GM12878 (cell line): ENCODE results near the gene ZDHHC3. TPM values are rescaled to one million over a fixed set of nuclear protein-coding genes. Genes with fewer than 3 reads are reported as not detected.
A peak's percentile ranks its signal among the peaks of the same experiment; 100 is the strongest.

Source experiments
- ATAC-seq: fragments of 200-7000 bp; cut with Tn5 transposase; 3 replicates; pipeline ENCODE4 v1.9.1; 2020; ENCODE audit warnings: mild to moderate bottlenecking, moderate library complexity
- BruUV-seq: library from RNA; stranded (reverse); fragments of 400-500 nt; replicated peaks from 2 replicates; lab custom pipeline; 2021; lab: Mats Ljungman, UMichigan
- CTCF ChIA-PET: fragments of 300-600 bp; sonication (Branson Sonifier 250); formaldehyde crosslinking; extraction: SDS; loops from one replicate; lab custom pipeline; 2021; ENCODE audit warnings: inconsistent platforms; lab: Yijun Ruan, JAX
- POLR2A ChIA-PET: fragments of 350-600 bp; formaldehyde crosslinking; extraction: SDS; loops from one replicate; lab custom pipeline; 2021; ENCODE audit warnings: inconsistent platforms; lab: Charles Lee
- RAD21 ChIA-PET: fragments of 300-600 bp; sonication (Branson Sonifier 250); formaldehyde crosslinking; loops from one replicate; lab custom pipeline; 2023; ENCODE audit warnings: antibody characterized with exemption; ENCODE audit not compliant: unreplicated experiment; lab: Charles Lee
- SMC1A ChIA-PET: fragments of 300-600 bp; sonication (Branson Sonifier 250); formaldehyde crosslinking; loops from one replicate; lab custom pipeline; 2023; ENCODE audit not compliant: unreplicated experiment, uncharacterized antibody; lab: Charles Lee
- DNase-seq: peaks from one replicate; pipeline ENCODE4 v3.0.0-alpha.2; 2011; ENCODE audit warnings: low read depth, low spot score
- FAIRE-seq: peaks from 3 replicates; lab custom pipeline; 2011; peaks lifted over from hg19 to GRCh38; lab: Jason Lieb, UNC
- H2AFZ ChIP-seq: 2 replicates; pipeline ENCODE4 v1.6.0; 2011; ENCODE audit warnings: low read depth, low read length, control low read depth; ENCODE audit not compliant: control insufficient read depth
- H3K27ac ChIP-seq: 2 replicates; pipeline ENCODE4 v1.5.1; 2011; ENCODE audit warnings: control low read depth; ENCODE audit not compliant: control insufficient read depth, insufficient read depth
- H3K27me3 ChIP-seq, 2 experiments: replicated peaks in 1 of 2; 2 replicates each; pipeline versions ENCODE4 v1.6.0 to v1.6.1; 2011; ENCODE audit warnings: low read length in 1 of 2; ENCODE audit not compliant: control insufficient read depth in 2 of 2, insufficient read depth in 2 of 2
- H3K36me3 ChIP-seq, 2 experiments: 2 replicates each; pipeline ENCODE4 v1.5.1; 2011; ENCODE audit warnings: low read length in 1 of 2; ENCODE audit not compliant: control insufficient read depth in 2 of 2, insufficient read depth in 2 of 2
- H3K4me1 ChIP-seq: 2 replicates; pipeline ENCODE4 v1.6.1; 2011; ENCODE audit warnings: mild to moderate bottlenecking, low read length, moderate library complexity, mixed read lengths; ENCODE audit not compliant: control insufficient read depth, insufficient read depth
- H3K4me2 ChIP-seq: 2 replicates; pipeline ENCODE4 v1.6.0; 2011; ENCODE audit warnings: control low read depth; ENCODE audit not compliant: control insufficient read depth, insufficient read depth
- H3K4me3 ChIP-seq: fragments of 200-600 bp; sonication (generic); 2 replicates; pipeline ENCODE4 v1.5.1; 2016
- H3K79me2 ChIP-seq: 2 replicates; pipeline ENCODE4 v1.6.0; 2011; ENCODE audit warnings: low read length; ENCODE audit not compliant: control insufficient read depth, insufficient read depth
- H3K9ac ChIP-seq: 2 replicates; pipeline ENCODE4 v1.8.0; 2011; ENCODE audit warnings: low read length, control low read depth, mixed read lengths; ENCODE audit not compliant: control insufficient read depth, insufficient read depth
- H3K9me3 ChIP-seq: replicated peaks from 3 replicates; pipeline ENCODE4 v1.5.1; 2011; ENCODE audit warnings: mild to moderate bottlenecking, low read length; ENCODE audit not compliant: control insufficient read depth, insufficient read depth
- H4K20me1 ChIP-seq: 2 replicates; pipeline ENCODE4 v1.6.0; 2011; ENCODE audit not compliant: control insufficient read depth, insufficient read depth
- ASH2L ChIP-seq: fragments of 300-600, 200-600 bp; sonication (generic); IDR thresholded peaks from 2 replicates; pipeline ENCODE4 v1.6.1; 2017; ENCODE audit warnings: low read depth, mild to moderate bottlenecking, borderline replicate concordance
- EED ChIP-seq: sonication (generic); IDR thresholded peaks from 2 replicates; pipeline ENCODE4 v1.6.1; 2016; ENCODE audit warnings: antibody characterized with exemption, low read depth
- EP300 ChIP-seq, 2 experiments: fragments of 150-350 bp in 1 of 2; IDR thresholded peaks; 2 replicates each; pipeline ENCODE4 v1.6.1; 2011 to 2012; ENCODE audit warnings: low read depth in 2 of 2, low read length in 2 of 2, borderline replicate concordance in 1 of 2, improper control_type of control experiment in 1 of 2, inconsistent platforms in 1 of 2; ENCODE audit not compliant: control insufficient read depth in 1 of 2
- FOXK2 ChIP-seq: fragments of 450-650 bp; IDR thresholded peaks from 2 replicates; pipeline ENCODE4 v1.6.1; 2017; ENCODE audit warnings: mild to moderate bottlenecking, moderate library complexity
- HDAC6 ChIP-seq: fragments of 200-600 bp; sonication (generic); IDR thresholded peaks from one replicate; pipeline ENCODE4 v1.8.0; 2017; ENCODE audit warnings: antibody characterized with exemption; ENCODE audit not compliant: unreplicated experiment
- IKZF2 ChIP-seq, 2 experiments: fragments of 450-650 bp; IDR thresholded peaks; 2 replicates each; pipeline ENCODE4 v1.6.1; 2017; ENCODE audit warnings: mild to moderate bottlenecking in 2 of 2, moderate library complexity in 2 of 2
- JUND ChIP-seq: IDR thresholded peaks from 2 replicates; pipeline ENCODE4 v1.6.1; 2012; ENCODE audit warnings: low read depth, mild to moderate bottlenecking, low read length, improper control_type of control experiment, moderate library complexity
- RUNX3 ChIP-seq: IDR thresholded peaks from 2 replicates; pipeline ENCODE4 v1.6.1; 2012; ENCODE audit warnings: low read length, inconsistent platforms
- SPI1 ChIP-seq: IDR thresholded peaks from 2 replicates; pipeline ENCODE4 v1.6.1; 2011; ENCODE audit warnings: low read depth, mild to moderate bottlenecking, low read length, moderate library complexity, borderline replicate concordance; ENCODE audit not compliant: insufficient read depth
- YY1 ChIP-seq: IDR thresholded peaks from 2 replicates; pipeline ENCODE4 v1.6.1; 2011; ENCODE audit warnings: low read depth, mild to moderate bottlenecking, low read length
- ZNF384 ChIP-seq: IDR thresholded peaks from 2 replicates; pipeline ENCODE4 v1.6.1; 2012; ENCODE audit warnings: low read depth, mild to moderate bottlenecking, low read length, improper control_type of control experiment, borderline replicate concordance
- WGBS: methylation state at CpG from one replicate; pipeline ENCODE4 v1.1.6; 2016; ENCODE audit warnings: low lambda C conversion rate; ENCODE audit not compliant: insufficient replicate concordance, insufficient coverage; ENCODE audit errors: missing lambda C conversion rate; 5-methylcytosine and 5-hydroxymethylcytosine counted together
- in situ Hi-C: fragments of 300-500 bp; cut with MboI; formaldehyde crosslinking; loops from 9 replicates; pipeline ENCODE4 v1.14.3; 2018; ENCODE audit warnings: mixed read lengths
- intact Hi-C: fragments of 100-400 bp; cut with micrococcal nuclease; formaldehyde crosslinking; loops from one replicate; pipeline ENCODE4 v1.14.2; 2022; ENCODE audit not compliant: unreplicated experiment
- polyA plus RNA-seq, 11 experiments: library from polyadenylated mRNA; depleted of rRNA in 4 of 11; unstranded in 6 of 11; stranded (reverse) in 5 of 11; fragments of >200 nt; fragmentation: Nextera tagmentation in 4 of 11; fragmentation: Illumina TruSeq in 1 of 11; extraction: Ambion mirVana in 4 of 11; extraction: Trizol in 1 of 11; gene quantifications; 1 replicate in 1 of 11; 2 replicates in 10 of 11; pipeline versions ENCODE4 v1.2.1 to v1.2.3, GENCODE V29; 2011 to 2016; ENCODE audit warnings: inconsistent platforms in 2 of 11, missing spikeins in 2 of 11, low read depth in 1 of 11
- total RNA-seq, 4 experiments: library from RNA; depleted of rRNA in 3 of 4; stranded (reverse); fragments of >200 nt in 3 of 4; fragmentation: Illumina TruSeq in 1 of 4; extraction: Trizol in 1 of 4; gene quantifications; 2 replicates each; pipeline versions ENCODE4 v1.2.1 to v1.2.3, GENCODE V29; 2013 to 2021

ZDHHC3 gene
- total and polyA plus RNA-seq, 10 of the 15 experiments (the other 5 are each of a cell fraction or from before 2014, with no cell fraction given): 6.8 to 79.1 (median 40.8) TPM

- H3K36me3 ChIP-seq: no peaks in the 10 kb centered on the region
- H3K4me1 ChIP-seq: peaks cover 16% of the 10 kb centered on the region
- WGBS: 33% methylated on average over 3 of the region's 3 CpGs
- FAIRE-seq: peak; percentile 18
- peaks cover 10% of the 10 kb centered on the region for H3K79me2 ChIP-seq
- SMC1A ChIA-PET: interaction anchor here (0.9 to 2.6 kb wide), 7 partner anchors 9 to 27 kb away, joined by 3 to 13 read pairs (median 4); partner anchors contain the start of genes EXOSC7 and ZDHHC3
- no peaks in the 10 kb centered on the region for H3K27me3 ChIP-seq
- in situ Hi-C loops (no loop called here), intact Hi-C loops (no loop called here)
- H2AFZ ChIP-seq: no peak overlapping the region
- no peak overlapping the region for H3K9ac ChIP-seq
- no peaks in the 10 kb centered on the region for H3K9me3 ChIP-seq
- DNase-seq: no peak
- H3K4me3 ChIP-seq: no peak overlapping the region
- CTCF ChIA-PET: interaction anchor here (1.1 to 1.2 kb wide), 3 partner anchors 21 to 89 kb away, joined by 3 to 4 read pairs (median 4); no protein-coding TSS in a partner anchor
- POLR2A ChIA-PET: interaction anchor here (0.6 kb wide), 1 partner anchor 426 kb away, joined by 5 read pairs; no protein-coding TSS in a partner anchor
- TF ChIP-seq EED (peak; percentile 42; the same call in 1 of the 2 replicates), ZNF384 (peak; percentile 47; the same call in 1 of the 2 replicates), IKZF2 (IDR thresholded peaks at IDR 0.05) (peak in 1 of 2 experiments; percentile 38; a peak in 1 of 4 replicates), YY1 (no peak), JUND (no peak), SPI1 (peak; percentile 63; the same call in 1 of the 2 replicates), HDAC6 (no peak), ASH2L (no peak), EP300 (IDR thresholded peaks at IDR 0.05; ENCODE audit: borderline replicate concordance in 1 of 2, control insufficient read depth in 1 of 2, low read depth in 2 of 2, low read length in 2 of 2) (no peak), FOXK2 (no peak), RUNX3 (peak; percentile 74)
- H4K20me1 ChIP-seq: no peaks in the 10 kb centered on the region
- peak; percentile 80 for ATAC-seq
- RAD21 ChIA-PET: interaction anchor here (1.6 kb wide), 1 partner anchor 20 kb away, joined by 4 read pairs; no protein-coding TSS in a partner anchor
- TSS peak; percentile 34 for BruUV-seq
- H3K4me2 ChIP-seq: 0 out of 2 replicates have a peak overlapping the region, but pooled peaks have one; percentile 3
- no peak overlapping the region for H3K27ac ChIP-seq
Measured at GRCh38 chr3:44966795-44967278, 9.1 kb downstream of the ZDHHC3 start.
